Measurements from ENCODE around the gene CSAD.
A peak's percentile ranks its signal among the peaks of the same experiment; 100 is the strongest.
"Not testable (repeated sequence)": the region's sequence is repeated elsewhere in the genome, so short reads cannot be mapped to it uniquely, and the experiment has no call there.

The CSAD gene

DNA sequence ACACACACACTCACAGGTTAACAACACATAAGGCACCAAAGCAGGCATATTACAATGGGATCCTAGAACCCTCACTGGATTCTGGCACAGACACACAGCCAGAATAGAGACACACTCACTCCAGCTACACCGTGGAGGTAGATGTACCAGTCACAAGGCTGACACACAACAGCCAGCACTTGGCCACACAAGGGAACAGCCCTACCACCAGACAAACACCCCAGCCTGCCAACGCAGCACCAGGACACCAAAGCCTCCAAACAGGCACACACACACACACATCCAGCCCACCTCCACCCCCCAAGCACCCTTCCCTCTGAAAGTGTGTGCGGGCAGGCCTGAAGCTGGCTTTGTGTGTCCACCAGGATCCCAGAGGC, 37.2 kb upstream of the CSAD start:
- DNase-seq (ENCODE audit: low read depth), result no peak

DNA sequence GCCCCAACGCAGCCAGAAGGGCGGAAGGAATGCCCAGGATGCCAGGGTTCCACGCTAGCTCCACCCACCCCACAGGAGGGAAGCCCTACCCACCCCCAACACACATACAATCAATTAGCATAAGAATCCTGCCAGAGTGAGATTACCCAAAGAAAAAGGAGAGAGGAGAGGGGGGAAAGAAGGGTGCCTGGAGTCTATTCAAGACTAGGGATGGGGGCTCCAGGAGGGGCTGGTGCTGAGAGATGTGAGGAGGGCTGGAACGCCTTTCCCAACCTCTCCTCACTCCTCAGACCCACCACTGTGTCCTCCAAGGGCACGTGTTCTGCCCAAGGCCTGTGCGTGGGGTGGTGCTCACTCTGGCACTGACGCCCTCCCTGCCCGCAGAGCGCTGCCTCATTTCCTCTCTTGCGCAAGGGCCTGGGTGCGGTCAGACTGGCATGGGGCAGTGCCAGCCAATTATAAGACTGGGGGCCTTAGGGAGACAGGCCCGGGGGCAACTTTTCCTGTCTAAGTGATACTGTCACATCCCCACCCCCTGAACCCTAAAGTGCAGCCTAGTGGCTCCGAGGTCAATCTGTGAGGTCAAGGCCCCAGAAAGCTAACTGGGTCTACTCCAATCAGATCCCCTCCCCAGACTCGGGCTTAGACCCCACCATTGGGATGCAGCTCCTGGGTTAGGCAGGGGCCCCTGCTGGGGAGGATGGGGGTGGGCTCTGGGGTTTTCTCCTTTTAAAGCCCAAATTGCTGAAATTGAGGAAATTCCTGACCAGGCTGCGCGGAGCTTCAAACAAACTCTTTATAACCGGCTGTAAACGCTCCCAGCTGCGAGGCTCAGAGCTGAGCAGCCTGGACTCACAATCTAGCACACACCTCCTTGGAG, 36.6 kb upstream of the CSAD start:
- no peak for DNase-seq (ENCODE audit: low read depth)

DNA sequence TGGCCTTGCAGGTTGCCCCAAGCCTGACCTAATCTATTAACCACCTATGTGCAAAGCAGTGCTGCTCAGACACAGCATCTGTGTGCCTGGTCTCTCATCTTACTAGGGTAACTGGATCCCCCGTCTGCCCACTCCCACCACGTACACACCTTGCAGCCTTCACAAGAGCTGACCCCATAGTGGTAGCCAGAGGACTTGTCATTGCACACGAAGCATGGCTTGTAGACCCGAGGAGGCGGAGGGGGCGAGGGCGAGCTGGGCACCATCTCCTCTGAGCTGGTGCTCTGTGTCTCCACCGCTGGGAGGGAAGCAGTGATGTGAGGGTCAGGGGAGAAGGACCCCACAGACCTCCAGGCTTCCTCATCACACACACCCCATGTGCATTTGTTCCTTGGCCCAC, 34.8 kb upstream of the CSAD start:
- DNase-seq (ENCODE audit: low read depth), result no peak

DNA sequence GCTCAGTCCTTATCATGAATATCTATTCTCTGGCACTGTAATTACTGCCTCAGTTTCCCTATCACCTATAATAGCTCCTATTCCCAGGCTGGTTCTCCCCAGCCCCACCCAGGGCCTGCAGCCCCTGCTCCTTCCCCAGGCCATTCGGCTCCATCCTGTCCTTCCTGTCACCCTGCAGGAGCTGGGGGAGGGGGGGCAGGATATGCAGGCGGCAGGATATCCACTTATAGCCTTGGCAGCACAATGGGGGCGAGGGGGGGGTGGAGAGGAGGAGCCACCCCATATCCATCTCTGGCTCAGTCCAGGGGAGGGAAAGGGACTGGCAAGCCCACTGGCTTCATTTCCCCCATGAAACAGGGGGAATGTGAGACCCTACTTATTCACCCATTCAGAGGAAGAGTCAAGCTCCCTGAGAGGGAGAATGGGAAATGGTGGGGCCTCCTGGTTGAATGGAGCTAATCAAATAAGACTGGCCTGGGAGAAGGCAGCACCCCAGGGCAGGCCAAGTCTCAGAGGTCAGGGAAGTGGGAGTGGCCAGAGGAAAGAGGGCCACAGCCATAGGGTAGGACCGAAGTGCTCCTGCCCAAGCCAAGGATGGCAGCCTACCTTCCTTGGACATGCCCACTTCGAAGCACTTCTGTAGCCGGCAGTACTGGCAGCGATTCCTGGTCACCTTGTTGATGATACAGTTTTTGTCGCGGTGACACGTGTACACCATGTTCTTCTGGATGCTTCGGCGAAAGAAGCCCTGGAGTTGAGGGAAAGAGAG, 34.1 kb upstream of the CSAD start:
- no peak for DNase-seq (ENCODE audit: low read depth)

DNA sequence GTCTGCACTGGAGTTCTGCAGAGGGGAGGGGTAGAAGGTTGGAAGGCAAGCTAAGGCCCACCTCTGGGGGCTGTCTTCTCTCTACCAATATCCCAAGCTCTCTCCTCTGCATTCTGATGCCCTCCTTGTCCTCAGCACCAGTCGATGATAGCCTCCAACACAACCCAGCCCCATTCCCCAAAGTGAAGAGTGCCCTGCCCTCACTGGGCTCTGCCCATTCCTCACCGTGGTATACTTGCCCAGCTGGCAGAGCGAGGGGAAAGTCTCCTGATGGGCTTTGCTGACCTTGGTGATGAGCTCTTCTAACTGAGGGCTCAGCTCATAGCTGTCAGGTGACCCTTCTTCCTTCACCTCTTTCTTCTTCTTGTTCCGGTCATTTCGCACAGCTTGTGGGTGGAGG, 33.5 kb upstream of the CSAD start:
- DNase-seq (ENCODE audit: low read depth), result no peak

DNA sequence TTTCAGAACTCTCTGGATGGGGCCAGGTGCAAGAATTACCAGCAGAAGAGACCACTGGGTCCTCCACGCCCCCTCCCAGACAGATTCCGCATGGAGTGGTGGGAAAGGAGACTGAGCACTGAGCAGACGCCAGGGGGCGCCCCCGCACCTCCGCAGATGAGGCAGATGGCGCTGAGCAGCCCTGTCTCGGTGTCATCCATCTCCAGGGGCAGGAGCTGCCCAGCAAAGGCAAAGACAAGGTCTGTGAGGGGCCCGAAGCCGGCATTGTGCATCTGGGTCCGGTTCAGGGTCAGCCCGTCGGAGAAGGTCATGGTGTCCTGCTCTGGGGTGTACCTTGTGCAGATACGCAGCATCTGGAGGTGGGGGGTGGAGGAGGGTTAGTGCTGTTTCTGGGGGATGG, 32.6 kb upstream of the CSAD start:
- peak; percentile 76 for DNase-seq (ENCODE audit: low read depth)

DNA sequence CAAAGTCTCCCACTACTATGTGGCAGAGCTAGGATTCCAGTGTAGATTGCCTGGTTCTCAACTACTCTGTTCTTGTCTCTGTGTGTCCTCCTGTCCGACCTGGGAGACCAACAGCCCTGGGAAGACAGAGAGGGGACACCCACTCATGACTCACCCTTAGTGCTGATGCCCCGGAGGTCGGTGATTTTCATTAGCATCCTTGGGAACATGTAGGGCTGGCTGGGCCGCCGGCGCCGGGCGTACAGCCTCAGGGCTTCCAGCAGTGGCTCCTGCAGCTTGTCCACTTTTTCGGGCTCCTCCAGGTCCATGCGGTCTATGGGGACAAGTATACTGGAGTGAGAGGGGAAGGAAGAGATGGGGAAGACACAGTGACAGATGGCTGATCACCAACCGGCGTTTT, 32.2 kb upstream of the CSAD start:
- DNase-seq (ENCODE audit: low read depth), result no peak

DNA sequence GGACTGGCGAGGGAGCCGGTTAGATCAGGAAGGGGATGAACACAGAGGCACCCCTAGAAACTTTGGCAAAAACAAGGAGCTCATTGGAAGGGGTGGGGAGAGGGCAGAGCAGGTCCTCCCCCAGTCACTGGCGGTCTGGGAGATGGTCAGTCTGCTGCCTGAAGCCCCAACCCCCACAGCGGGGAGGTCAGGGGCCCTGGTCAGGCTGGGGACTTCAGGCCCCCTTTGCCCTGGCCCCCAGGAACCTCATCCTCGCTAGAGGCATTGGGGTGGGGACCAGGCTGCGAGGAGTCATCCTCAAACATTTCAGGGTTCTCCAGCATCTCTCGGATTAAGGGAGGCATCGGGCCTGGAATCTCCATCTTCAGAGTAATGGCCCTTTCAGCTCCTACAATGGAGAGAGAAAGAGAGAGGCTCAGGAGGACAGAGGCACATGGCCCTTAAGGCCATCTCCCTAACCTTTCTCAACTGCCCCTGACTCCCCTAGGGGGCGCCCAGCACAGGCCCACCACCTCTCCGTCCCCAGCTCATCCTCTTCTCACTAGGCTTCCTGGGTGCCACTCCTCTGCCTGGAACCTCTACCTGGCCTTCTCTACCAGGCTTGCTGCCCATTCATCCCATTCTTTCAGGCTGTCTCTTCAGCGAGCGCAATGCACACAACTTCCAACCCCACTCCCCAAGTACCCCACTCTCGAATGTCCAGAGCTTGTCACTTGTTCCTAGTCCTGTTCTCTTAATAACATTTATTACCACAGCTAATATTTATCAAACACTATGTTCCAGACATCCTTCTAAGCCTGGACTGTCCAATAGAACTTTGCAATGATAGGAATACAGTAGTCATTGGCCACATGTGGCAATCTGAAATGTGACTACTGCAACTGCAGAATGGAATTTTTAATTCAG, 31.0 kb upstream of the CSAD start:
- DNase-seq (ENCODE audit: low read depth), result no peak

DNA sequence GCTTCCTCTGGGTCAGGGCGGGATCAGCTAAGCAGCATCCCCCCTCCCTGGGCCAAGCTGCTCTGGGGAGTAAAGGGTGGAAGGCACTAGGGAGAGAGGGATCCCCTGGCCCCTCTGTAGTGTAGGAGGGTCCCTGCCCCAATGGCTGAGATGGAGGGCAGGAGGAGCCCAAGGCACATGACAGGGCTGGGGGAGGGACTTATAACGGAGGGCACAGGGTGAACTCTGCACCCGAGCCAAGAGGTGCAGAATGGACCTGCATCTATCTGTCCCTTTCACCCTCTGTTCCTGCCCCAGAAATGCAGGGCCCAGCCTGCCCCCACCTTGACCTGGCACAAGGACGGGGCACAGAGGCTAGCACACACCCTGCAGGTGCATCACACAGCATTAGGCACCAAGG, 30.1 kb upstream of the CSAD start:
- no peak for DNase-seq (ENCODE audit: low read depth)

DNA sequence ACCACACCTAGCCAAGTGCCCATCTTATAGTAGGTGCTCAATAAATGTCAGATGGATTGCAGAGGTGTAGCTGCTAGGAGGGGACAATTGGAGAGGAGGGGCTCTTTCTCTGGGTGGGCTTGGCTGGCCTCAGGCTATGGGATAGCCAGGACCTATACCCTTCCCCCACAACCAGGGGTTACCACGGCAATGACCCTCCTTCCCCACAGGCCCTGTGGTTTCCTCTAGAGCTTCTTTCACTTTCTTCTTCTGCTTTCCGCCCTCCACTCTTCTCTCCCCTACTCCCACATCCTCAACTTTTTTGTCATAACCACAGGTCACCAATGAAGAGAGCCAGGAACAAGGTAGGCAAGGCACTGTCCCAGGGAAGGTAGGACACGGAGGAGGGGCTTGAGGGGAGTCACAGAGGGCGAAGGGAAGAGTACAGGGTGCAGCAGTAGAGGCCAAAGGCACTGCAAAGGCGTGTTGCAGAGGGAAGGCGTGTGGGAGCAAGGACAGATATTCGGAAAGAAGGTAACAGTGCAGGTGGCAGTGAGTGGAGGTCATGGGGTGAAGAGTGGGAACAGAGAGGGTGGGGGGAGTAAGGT, 28.2 kb upstream of the CSAD start:
- no peak for DNase-seq (ENCODE audit: low read depth)

DNA sequence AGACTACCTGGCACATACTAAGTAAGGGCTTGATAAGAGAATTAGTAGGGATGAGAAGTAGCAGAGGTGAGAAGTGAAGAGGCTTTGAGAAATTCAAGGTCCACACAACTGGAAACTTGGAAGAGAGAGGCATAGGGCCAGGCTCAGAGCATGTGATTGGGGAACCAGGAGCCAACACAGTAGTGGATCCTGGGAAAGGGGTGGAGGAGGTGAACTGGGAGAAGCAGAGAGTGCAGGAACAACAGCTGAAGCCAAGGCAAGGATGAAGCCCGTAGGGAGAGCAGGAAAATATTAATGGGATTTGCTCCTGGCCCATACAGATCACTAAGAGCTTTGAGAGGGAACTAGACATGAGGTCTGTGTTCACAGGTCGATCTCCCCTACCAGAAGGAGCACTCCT, 27.7 kb upstream of the CSAD start:
- DNase-seq (ENCODE audit: low read depth), result no peak

DNA sequence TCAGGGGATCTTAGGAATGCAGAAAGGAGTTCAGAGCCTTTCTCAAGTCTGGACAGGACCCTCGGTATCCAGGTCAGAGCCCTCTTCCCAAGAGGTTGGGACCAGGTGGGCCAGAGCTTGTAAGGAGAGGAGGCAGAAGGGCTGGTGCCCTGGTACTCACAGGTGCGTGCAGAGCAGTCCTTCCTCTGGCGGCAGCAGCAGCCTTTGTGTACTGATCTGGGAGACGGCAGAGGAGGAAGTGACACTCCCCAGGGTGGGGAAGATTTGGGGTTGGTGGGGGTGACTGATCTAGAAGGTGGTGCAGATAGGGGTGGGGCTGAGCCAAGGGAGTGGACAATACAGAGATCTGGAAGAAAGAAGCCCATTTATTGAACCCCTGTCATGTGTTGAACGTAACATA, 26.3 kb upstream of the CSAD start, which contains the start of gene ITGB7:
Gene ITGB7, minus strand, starts transcription at position 210 of the 400 bp plus-strand sequence. CDS start 6,808 bp downstream, outside the sequence.
- peak; percentile 52 for DNase-seq (ENCODE audit: low read depth)

DNA sequence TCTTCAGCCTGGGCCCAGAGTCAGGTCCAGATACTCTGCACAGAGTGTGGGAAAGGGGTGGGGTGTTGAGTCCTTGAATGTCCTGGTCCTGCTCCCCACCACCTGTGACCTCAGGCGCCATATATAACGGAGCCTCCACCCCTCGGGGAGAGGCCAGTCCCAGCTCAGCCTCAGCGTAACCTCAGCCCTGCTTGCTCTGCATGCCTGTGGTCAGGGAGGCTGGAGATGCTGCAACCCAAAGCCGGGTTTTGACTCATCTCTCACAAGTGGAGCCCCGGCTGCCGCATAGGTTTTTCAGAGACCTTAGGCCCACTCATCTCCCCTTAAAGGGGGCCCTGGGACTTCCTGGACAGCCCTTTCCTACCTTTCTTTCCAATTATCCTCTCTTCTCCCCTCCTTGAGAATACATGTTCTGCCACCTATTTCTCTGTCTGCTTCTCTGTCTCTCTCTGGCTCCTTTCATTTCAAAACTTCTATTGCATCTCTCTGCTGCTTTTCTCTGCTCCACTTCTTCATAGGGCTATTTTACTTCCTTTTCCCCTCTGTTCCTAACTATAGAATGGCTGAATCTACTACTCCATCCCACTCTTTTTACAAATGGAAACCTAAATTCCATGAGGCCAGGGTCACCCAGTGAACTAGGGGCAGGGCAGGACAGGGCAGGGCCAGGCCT, 25.2 kb upstream of the CSAD start:
- no peak for DNase-seq (ENCODE audit: low read depth)

DNA sequence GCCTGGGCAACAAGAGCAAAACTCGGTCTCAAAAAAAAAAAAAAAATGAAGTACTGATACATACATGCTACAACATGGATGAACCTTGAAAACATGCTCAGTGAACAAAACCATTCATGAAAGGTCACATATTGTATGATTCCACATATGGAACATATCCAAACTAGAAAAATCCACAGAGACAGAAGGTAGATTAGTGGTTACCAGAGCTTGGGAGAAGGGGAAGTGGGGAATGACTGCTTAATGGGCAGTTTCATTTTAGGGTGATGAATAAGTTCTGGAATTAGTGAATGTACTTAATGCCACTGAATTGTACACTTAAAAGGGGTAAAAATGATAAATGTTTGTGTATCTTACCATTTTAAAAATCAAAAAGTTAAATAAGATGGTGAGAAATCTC, 23.6 kb upstream of the CSAD start:
- DNase-seq (ENCODE audit: low read depth), result no peak

DNA sequence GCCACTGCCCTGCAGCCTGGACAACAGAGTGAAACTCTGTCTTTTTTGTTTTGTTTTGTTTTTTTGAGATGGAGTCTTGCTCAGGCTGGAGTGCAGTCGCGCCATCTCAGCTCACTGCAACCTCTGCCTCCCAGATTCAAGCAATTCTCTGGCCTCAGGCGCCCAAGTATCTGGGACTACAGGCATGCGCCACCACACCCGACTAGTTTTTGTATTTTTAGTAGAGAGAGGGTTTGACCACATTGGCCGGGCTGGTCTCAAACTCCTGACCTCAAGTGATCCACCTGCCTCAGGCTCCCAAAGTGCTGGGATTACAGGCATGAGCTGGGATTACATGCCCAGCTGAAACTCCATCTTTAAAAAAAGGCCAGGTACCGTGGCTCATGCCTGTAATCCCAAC, 21.6 kb upstream of the CSAD start:
- DNase-seq (ENCODE audit: low read depth), result not testable (repeated sequence)

DNA sequence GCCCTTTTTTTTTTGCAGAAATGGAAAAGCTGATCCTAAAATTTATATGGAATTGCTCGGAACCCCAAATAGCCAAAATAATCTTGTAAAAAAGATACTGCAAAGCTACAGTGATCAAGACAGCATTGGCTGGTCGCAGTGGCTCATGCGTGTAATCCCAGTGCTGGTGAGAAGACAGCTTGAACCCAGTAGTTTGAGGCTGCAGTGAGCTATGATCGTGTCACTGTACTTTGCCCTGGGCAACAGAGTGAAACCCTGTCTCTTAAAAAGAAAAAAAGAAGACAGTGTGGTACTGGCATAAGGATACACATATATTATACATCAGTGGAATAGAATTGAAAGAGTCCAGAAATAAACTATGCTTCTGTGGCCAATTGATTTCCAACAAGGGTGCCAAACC, 20.9 kb upstream of the CSAD start:
- no peak for DNase-seq (ENCODE audit: low read depth)

DNA sequence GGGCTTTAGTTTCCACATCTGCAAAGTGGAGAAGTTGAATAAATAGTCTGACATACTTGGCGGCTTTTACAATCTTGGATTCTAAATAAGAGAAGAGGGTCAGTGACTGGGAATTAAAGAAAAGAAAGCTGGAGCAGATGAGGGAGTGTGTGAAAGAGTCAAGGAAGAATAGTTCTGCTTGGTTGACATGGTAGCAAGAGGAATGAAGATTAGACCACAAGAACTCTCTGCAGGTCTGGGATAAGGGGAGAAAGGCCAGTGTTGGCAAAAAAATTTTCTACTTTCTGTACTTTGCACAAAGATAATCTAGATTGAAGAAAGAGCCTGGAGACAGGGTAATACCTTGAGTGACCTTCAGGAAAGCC, 20.4 kb upstream of the CSAD start:
- no peak for DNase-seq (ENCODE audit: low read depth)

DNA sequence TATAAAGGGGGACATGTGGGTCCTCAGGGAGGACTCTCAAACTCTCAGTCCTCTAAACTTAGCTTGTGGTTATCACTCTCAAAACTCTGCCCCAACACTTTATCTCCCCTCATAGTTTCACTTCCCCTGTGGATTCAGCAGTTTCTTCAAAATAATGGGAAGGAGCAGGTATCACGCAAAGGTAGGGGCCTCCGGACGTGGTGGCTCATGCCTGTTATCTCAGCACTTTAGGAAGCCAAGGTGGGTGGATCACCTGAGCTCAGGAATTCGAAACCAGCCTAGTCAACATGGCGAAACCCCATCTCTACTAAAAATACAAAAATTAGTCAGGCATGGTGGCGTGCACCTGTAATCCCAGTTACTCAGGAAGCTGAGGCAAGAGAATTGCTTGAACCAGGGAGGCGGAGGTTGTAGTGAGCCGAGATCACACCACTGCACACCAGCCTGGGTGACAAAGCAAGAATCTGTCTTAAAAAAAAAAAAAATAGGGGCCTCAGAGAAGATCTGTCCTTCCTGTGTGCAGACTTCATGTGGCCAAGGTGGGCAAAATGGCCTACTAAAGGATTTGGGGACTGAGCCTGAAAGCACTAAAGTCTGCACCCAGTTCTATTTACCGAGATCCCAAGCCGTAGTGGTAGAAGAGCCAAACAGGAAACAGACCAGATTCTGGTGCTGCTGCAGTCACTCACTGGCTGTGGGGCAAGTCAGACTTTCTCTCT, 19.9 kb upstream of the CSAD start:
- DNase-seq (ENCODE audit: low read depth), result no peak

DNA sequence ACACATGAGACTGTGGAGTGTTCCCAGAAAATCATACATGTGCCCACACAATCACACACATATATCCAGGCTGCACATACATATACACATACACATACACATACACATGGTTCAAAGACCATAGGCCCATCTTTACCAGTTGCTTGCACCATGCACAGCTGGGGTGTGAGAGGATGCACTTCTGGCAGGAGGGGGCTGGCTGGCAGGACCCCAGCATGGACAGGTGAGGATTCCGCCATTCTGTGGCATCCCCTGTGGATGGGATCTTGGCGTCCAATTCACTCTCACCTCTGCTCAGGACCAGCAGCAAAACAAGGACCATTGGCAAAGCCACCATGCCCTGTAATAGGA, 19.4 kb upstream of the CSAD start:
- no peak for DNase-seq (ENCODE audit: low read depth)

DNA sequence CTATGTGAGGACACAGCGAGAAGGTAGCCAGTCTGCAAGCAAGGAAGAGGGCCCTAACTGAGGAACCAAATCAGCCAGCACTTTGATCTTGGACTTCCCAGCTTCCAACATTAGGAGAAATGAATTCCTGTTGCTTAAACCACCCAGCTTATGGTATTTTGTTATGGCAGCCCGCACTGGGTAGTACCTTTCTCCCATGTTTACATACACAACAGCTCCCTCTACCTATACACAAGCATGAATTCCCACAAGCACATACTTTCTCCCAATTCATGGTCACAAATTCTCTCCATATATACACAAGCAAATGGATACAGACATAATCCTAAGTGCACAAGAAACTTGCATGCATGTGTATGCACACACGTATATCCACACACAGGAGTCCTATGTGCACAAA, 19.0 kb upstream of the CSAD start:
- DNase-seq (ENCODE audit: low read depth), result no peak
